K562 (cell line): Measurements from ENCODE around the gene SDHC. TPM values are rescaled to one million over a fixed set of nuclear protein-coding genes. Genes with fewer than 3 reads are reported as not detected.
A peak's percentile ranks its signal among the peaks of the same experiment; 100 is the strongest.

Source experiments
- CHCHD3 ChIP-seq: fragments of 250-450 bp; sonication (Bioruptor Pico); IDR thresholded peaks from 2 replicates; pipeline ENCODE4 v2.1.2; 2022; ENCODE audit warnings: mild to moderate bottlenecking
- CXXC5 ChIP-seq: fragments of 250-450 bp; sonication (Bioruptor Pico); IDR thresholded peaks from 2 replicates; pipeline ENCODE4 v1.8.0; 2022; ENCODE audit warnings: inconsistent platforms, mild to moderate bottlenecking, moderate library complexity
- DNMT1 ChIP-seq: fragments of 450-650 bp; IDR thresholded peaks from 2 replicates; pipeline ENCODE4 v1.6.1; 2016; ENCODE audit warnings: antibody characterized with exemption, mild to moderate bottlenecking
- NCOA6 ChIP-seq: fragments of 450-650 bp; IDR thresholded peaks from 2 replicates; pipeline ENCODE4 v1.6.1; 2017; ENCODE audit warnings: mild to moderate bottlenecking
- NR2C2 ChIP-seq, 2 experiments: fragments of 200-800 bp in 1 of 2; sonication (Bioruptor generic) in 1 of 2; sonication (generic) in 1 of 2; formaldehyde crosslinking in 1 of 2; IDR thresholded peaks; 2 replicates each; pipeline versions ENCODE4 v1.6.1 to v1.8.0; 2016 to 2022; ENCODE audit warnings: mild to moderate bottlenecking in 1 of 2, missing compliant biosample characterization in 1 of 2, missing genetic modification characterization in 1 of 2, missing genetic modification reagents in 1 of 2
- NR4A1 ChIP-seq, 2 experiments: fragments of 250-450 bp in 1 of 2; fragments of 450-650 bp in 1 of 2; sonication (Bioruptor Pico) in 1 of 2; IDR thresholded peaks; 2 replicates each; pipeline versions ENCODE4 v1.4.0 to v1.6.1; 2016 to 2020; ENCODE audit warnings: mild to moderate bottlenecking in 2 of 2, missing compliant biosample characterization in 1 of 2, missing genetic modification characterization in 1 of 2, moderate library complexity in 1 of 2
- SAP30 ChIP-seq: fragments of 200-600 bp; sonication (generic); IDR thresholded peaks from 2 replicates; pipeline ENCODE4 v1.6.1; 2012; ENCODE audit warnings: borderline replicate concordance, low read depth, mild to moderate bottlenecking, moderate library complexity, low read length, control low read depth, inconsistent platforms; ENCODE audit not compliant: insufficient read depth, poor library complexity, severe bottlenecking
- SREBF2 ChIP-seq: sonication (generic); formaldehyde crosslinking; IDR thresholded peaks from 2 replicates; pipeline ENCODE4 v1.4.0; 2020; ENCODE audit warnings: mild to moderate bottlenecking, missing genetic modification reagents
- SUPT5H ChIP-seq: fragments of 450-650 bp; IDR thresholded peaks from 2 replicates; pipeline ENCODE4 v1.6.1; 2016
- XRCC3 ChIP-seq: fragments of 450-650 bp; IDR thresholded peaks from 2 replicates; pipeline ENCODE4 v1.6.1; 2017; ENCODE audit warnings: mild to moderate bottlenecking, moderate library complexity
- ZBTB33 ChIP-seq: sonication (generic); formaldehyde crosslinking; IDR thresholded peaks from 2 replicates; pipeline ENCODE4 v1.8.1; 2023; ENCODE audit warnings: mild to moderate bottlenecking, missing genetic modification reagents
- ZNF318 ChIP-seq, 2 experiments: fragments of 450-650 bp; IDR thresholded peaks; 2 replicates each; pipeline ENCODE4 v1.6.1; 2016; ENCODE audit warnings: mild to moderate bottlenecking in 2 of 2, borderline replicate concordance in 1 of 2, low read depth in 1 of 2, moderate library complexity in 1 of 2
- ZNF766 ChIP-seq: fragments of 200-800 bp; sonication (Bioruptor generic); conservative IDR thresholded peaks from 2 replicates; pipeline ENCODE4 v1.6.1; 2016; ENCODE audit warnings: missing genetic modification characterization, missing compliant biosample characterization
- polyA plus RNA-seq, 8 experiments: library from polyadenylated mRNA; depleted of rRNA in 4 of 8; stranded (reverse) in 5 of 8; unstranded in 3 of 8; fragments of >200 nt; fragmentation: Nextera tagmentation in 2 of 8; fragmentation: Illumina TruSeq in 1 of 8; extraction: Ambion mirVana in 2 of 8; extraction: Trizol in 1 of 8; gene quantifications; 2 replicates each; pipeline versions ENCODE4 v1.2.1 to v1.2.3, GENCODE V29; 2011 to 2014; ENCODE audit warnings: inconsistent platforms in 1 of 8, missing spikeins in 1 of 8
- total RNA-seq, 7 experiments: library from RNA; depleted of rRNA in 6 of 7; stranded (reverse); fragments of >200 nt in 6 of 7; fragmentation: Illumina TruSeq in 2 of 7; extraction: Trizol in 2 of 7; gene quantifications; 2 replicates each; pipeline versions ENCODE4 v1.2.1 to v1.2.3, GENCODE V29; 2011 to 2021; ENCODE audit warnings: low replicate concordance in 1 of 7

Gene SDHC
- total and polyA plus RNA-seq, 9 of the 15 experiments (the other 6 are each of a cell fraction or from before 2014, with no cell fraction given) = 7.7 to 309 (median 174) TPM

DNA sequence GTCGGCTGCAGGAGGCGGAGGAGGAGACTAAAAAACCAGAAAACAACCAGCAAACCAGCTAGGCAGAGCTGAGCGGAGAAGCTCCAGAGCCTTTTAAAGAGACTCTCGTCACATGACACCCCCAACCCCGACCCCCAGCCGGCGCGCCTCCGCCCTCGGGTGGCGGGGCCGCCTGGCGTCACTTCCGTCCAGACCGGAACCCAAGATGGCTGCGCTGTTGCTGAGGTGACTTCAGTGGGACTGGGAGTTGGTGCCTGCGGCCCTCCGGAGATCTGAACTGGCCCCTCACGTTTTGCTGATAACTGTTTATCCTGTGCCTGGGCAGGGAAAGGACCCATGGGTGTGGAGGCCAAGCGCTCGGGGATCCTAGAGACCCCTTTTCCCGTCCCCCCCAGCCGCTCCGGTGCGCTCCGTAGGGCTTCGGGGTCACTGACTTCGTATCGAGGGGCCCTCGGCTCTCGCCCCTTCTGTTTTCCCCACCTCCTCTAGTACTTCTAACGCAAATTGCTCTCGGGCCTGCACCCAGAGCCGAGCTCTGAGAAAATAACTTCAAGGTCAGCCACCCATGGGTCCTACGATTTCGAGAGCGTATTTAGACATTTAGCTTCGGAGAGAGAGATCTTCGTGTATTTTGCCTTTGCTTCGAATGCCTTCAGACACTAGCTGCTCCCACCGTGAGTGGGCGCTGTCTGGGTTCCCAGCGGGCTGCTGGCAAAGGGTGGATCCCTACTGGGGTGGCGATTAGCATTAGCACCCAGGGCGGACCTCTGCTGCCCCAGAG lies at the start of gene SDHC (continued):
- peak; percentile 61 for TF ChIP-seq SAP30
- TF ChIP-seq SUPT5H = peak; percentile 96
- no peak for TF ChIP-seq XRCC3
- TF ChIP-seq ZBTB33 (CRISPR knock-in tag) = no peak
- peak; percentile 70 for TF ChIP-seq CXXC5 (CRISPR knock-in tag)
- no peak; the same call in 1 of the 2 replicates for TF ChIP-seq NR4A1 (CRISPR knock-in tag; IDR thresholded peaks at IDR 0.05)
- TF ChIP-seq NR4A1 (tag; IDR thresholded peaks at IDR 0.05) = peak; percentile 62
- peak; percentile 57; the same call in 1 of the 2 replicates for TF ChIP-seq ZNF766
- 0 out of 2 replicates have a peak, but pooled peaks have one; percentile 77 for TF ChIP-seq DNMT1
- TF ChIP-seq NCOA6 = no peak
- TF ChIP-seq CHCHD3 (CRISPR knock-in tag) = no peak
- TF ChIP-seq SREBF2 (CRISPR knock-in tag) = no peak
- 0 out of 2 replicates have a peak, but pooled peaks have one; percentile 24 for TF ChIP-seq NR2C2 (CRISPR knock-in tag; IDR thresholded peaks at IDR 0.05)
- peak; percentile 91 for TF ChIP-seq NR2C2 (tag; IDR thresholded peaks at IDR 0.05)
- TF ChIP-seq ZNF318 (IDR thresholded peaks at IDR 0.05; ENCODE audit: borderline replicate concordance in 1 of 2, low read depth in 1 of 2) = no peak
